K562 (cell line): ENCODE measurements around the gene PPP1R13B. TPM values are rescaled to one million over a fixed set of nuclear protein-coding genes. Genes with fewer than 3 reads are reported as not detected.

ENCODE experiments used
- ZBTB40 ChIP-seq, 2 experiments: fragments of 450-650 bp in 1 of 2; sonication (generic) in 1 of 2; formaldehyde crosslinking in 1 of 2; IDR thresholded peaks; 2 replicates each; pipeline versions ENCODE4 v1.7.1 to v1.9.0; 2016 to 2022; ENCODE audit warnings: inconsistent platforms in 1 of 2, mild to moderate bottlenecking in 1 of 2, missing genetic modification reagents in 1 of 2
- ZNF41 ChIP-seq: fragments of 250-450 bp; sonication (Bioruptor Pico); conservative IDR thresholded peaks from 2 replicates; pipeline ENCODE4 v1.4.0; 2020; ENCODE audit warnings: mild to moderate bottlenecking
- polyA plus RNA-seq, 8 experiments: library from polyadenylated mRNA; depleted of rRNA in 4 of 8; stranded (reverse) in 5 of 8; unstranded in 3 of 8; fragments of >200 nt; fragmentation: Nextera tagmentation in 2 of 8; fragmentation: Illumina TruSeq in 1 of 8; extraction: Ambion mirVana in 2 of 8; extraction: Trizol in 1 of 8; gene quantifications; 2 replicates each; pipeline versions ENCODE4 v1.2.1 to v1.2.3, GENCODE V29; 2011 to 2014; ENCODE audit warnings: inconsistent platforms in 1 of 8, missing spikeins in 1 of 8
- total RNA-seq, 7 experiments: library from RNA; depleted of rRNA in 6 of 7; stranded (reverse); fragments of >200 nt in 6 of 7; fragmentation: Illumina TruSeq in 2 of 7; extraction: Trizol in 2 of 7; gene quantifications; 2 replicates each; pipeline versions ENCODE4 v1.2.1 to v1.2.3, GENCODE V29; 2011 to 2021; ENCODE audit warnings: low replicate concordance in 1 of 7

Gene PPP1R13B
- total and polyA plus RNA-seq, 9 of the 15 experiments (the other 6 are each of a cell fraction or from before 2014, with no cell fraction given): 0.03 to 1.7 (median 0.15) TPM

- TF ChIP-seq ZBTB40 (IDR thresholded peaks at IDR 0.05) (no peak), ZBTB40 (CRISPR knock-in tag; IDR thresholded peaks at IDR 0.05) (no peak), ZNF41 (CRISPR knock-in tag) (no peak)
These were observed 16.7 kb downstream of the PPP1R13B start (continued) for GRCh38 chr14:103830511-103831270.
